NCI-H345 treated with DMSO at 0.1 percent for 48 hours (cell line): ENCODE results near the gene TUBA1B.
"Not testable (repeated sequence)": the region's sequence is repeated elsewhere in the genome, so short reads cannot be mapped to it uniquely, and the experiment has no call there.

Experiments
- DNase-seq: peaks from one replicate; lab custom pipeline; 2025; ENCODE audit not compliant: unreplicated experiment; lab: John Stamatoyannopoulos, UW

TUBA1B gene

DNA sequence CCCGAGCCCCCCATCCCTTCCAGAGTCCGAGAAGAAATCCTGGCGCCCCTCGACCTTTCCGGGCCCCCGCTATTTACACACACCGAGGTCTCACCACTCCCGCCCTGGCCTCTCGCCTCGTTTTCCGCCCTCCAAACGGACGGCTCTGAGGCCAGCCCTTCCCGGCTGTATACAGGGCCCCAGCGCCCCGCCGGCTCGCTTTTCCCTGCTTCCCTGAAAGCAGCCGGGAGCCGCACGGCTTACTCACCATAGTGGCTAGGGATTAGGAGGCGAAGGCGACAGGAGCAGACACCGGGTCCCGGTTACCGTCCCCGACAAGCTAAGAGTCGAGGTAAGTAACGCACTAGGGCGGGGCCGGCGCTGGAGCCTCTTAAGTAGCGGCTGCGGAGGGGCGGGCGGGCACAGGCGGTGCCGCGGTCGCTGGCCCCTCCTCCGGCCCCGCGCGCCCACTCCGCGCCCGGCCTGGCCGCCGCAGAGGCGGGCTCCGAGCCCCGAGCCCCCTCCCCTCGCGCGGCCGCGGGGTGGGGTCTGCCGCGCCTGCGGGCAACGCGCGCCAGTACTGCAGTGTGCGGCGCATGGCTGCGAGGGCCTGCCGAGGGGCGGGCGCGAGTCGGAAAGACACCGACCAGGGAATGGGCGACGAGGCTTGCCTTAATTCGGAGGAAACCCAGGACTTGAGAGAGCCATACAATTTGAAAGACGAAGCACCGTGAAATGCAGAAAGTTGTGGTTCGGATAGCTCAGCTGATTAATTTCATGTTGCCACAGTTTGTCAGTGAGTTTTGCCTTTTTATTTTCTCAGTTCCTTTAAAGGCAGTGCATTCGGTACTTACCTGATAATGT lies at the start of gene TUBA1B:
Gene TUBA1B (minus strand): TSS at position 345 of the 843 bp plus-strand sequence. CDS start 95 bp downstream, at position 250.
- DNase-seq: peak; percentile 34

DNA sequence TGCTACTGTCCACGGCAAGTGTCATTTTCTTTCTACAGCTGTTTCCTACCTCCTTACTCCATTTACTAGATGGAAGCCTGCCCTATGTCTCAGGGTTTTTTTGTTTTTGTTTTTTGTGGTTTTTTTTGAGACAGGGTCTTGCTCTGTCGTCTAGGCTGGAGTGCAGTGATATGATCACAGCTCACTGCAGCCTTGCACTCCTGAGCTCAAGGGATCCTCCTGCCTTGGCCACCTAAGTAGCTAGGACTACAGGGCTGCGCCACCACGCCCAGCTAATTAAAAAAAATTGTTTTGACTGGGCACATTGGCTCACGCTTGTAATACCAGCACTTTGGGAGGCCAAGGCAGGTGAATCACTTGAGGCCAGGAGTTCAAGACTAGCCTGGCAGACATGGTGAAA lies 43.0 kb upstream of the TUBA1B start:
- no peak for DNase-seq

DNA sequence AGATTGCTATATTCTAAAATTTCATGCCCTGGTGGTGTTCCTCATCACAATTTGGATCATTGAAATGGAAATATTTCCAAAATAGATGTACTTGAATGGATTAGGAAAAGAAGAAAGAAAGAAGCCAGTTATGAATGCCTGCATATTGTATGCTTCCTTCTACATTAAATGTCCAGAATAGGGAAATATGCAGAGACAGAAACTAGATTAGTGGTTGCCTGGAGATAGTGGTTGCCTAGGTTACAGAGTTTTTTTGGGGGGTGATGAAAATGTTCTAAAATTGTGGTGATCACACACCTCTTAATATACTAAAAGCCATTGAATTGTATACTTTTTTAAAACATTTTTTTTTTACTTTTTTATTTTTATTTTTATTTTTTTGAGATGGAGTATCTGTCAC lies 39.7 kb upstream of the TUBA1B start:
- no peak for DNase-seq

DNA sequence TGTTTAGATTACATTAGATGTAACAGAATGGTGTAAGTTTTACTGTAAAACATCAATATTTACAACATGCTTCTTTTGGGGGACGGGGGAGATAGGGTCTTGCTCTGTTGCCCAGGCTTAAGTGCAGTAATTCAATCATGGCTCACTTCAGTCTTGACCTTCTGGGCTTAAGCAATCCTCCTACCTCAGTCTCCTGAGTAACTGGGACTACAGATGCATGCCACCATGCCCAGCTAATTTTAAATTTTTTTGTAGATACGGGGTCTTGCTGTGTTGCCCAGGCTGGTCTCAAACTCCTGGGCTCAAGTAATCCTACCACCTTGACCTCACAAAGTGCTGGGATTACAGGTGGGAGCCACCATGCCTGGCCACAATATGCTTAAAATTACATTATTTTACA lies 33.9 kb upstream of the TUBA1B start:
- DNase-seq: no peak

DNA sequence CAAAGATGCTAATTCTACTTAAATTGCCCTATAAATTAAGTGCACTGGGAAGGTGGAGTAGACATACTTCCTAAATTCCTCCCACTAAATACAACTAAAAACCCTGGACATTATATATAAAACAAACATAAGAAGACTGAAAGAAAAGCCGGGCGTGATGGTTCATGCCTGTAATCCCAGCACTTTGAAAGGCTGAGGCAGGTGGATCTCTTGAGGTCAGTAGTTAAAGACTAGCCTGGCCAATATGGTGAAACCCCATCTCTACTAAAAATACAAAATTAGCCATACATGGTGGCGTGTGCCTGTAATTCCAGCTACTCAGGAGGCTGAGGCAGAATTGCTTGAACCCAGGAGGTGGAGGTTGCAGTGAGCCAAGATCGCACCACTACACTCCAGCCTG lies 30.7 kb upstream of the TUBA1B start:
- not testable (repeated sequence) for DNase-seq

DNA sequence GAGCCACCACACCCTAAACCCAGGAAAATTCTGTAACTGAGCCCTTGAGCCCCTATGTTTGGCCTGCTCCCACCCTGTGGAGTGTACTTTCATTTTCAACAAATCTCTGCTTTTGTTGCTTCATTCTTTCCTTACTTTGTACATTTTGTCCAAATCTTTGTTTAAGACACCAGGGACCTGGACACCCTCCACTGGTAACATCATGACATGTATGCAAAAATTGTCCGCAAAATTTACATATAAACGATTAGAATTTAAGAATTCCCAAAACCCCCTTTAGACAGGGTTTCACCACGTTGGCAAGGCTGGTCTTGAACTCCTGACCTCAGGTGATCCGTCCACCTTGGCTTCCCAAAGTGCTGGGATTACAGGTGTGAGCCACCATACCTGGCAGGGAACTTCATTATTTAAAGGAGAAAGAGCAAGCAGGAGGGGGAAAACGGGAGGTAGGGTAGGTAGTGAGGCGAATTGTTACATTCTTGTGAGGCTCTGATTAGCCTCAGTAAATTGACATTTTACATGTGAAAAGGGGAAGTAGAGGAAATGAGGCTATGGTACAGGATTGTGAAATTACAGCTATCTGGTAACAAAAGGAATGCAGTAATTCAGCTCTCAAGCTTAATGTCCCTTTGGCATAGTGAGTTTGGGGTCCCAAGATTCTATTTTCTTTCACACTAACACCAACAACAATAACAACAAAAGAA lies 30.0 kb upstream of the TUBA1B start:
- DNase-seq: no peak

DNA sequence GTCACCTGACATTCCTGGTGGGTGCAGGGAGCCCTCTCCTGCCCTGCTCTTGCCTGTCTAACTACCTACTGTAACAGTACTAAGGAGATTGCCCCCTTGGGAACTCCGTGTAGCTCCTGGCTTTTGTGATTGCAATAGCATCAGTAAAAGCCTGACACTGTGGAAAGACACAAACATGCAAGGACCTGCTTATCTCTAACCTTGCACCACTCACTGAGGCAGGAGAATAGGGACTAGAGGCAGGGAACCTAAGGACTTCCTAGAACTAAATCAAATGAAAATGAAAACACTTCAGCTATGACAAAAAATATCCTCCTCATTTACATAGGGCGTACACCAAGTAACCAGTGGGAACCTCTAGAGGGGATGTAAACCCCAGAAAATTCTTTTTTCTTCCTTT lies 29.2 kb upstream of the TUBA1B start:
- no peak for DNase-seq

DNA sequence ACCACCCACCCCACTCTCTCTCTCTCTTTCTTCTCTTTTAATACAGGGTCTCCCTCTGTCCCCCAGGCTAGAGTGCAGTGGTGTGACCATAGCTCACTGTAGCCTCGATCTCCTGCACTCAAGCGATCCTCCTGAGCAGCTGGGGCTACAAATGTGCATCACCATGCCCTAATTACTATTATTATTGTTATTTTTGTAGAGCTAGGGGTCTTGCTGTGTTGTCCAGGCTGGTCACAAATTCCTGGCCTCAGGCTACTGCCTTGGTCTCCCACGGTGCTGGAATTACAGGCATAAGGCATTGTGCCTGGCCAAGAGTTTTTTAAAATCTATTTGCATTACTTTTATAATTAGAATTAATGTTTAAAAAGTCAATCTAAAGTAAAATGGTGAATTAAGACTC lies 23.0 kb upstream of the TUBA1B start:
- no peak for DNase-seq

DNA sequence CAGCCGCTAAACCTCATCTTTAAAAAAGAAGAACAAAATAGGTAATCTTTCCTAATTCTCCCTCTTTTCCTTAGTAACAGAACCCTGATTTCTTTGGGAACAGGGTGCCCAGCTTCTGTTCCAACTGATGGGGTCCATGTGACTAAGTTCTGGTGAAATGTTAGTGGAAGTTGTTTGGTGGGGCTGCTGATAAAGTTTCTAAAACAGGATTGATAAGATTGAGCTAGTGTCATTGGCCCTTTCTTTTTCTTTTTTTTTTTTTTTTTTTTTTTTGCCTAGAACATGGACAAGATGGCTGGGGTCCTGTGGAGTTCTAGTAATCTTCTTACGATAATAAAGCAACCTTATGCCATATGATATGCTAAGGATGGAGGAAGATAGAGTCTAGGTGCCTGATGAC lies 16.2 kb upstream of the TUBA1B start:
- DNase-seq: no peak

DNA sequence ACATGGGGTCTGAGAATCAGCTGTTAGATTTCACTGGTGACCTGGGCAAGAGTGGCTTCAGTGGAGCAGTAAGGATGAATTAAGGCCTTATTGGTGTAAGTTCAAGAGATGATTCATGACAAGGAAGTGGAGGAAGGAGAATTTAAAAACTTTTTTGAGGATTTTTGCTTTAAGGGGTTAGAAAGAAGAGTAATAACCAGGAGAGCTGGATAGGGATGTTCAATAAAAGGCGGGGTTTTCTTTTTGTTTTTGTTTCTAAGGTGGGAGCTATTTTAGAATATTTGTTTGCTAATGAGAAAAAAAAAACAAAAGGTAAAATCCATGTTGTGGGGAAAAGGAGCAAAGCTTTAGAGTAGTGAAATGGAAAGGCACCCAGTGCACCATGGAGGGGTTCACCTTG lies 15.2 kb upstream of the TUBA1B start:
- DNase-seq: no peak

DNA sequence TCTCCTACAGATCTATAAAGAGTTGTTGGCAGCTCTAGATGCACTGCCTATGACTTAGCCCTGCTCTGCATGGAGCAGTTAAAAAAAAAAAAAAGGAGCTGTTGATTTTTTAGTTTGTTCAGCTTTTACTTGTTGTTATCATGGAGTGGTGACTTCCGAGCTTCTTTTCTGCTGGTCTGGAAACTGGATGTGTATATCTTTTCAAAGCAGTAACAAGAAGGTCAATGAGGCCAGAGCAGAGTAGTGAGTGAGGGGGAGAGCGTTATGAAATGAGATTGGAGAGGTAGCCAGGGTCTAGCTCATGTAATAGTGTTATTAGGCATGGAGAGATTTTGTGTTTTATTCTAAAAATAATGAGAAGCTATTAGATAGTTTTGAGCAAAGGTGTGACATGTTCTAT lies 13.2 kb upstream of the TUBA1B start:
- DNase-seq: no peak

DNA sequence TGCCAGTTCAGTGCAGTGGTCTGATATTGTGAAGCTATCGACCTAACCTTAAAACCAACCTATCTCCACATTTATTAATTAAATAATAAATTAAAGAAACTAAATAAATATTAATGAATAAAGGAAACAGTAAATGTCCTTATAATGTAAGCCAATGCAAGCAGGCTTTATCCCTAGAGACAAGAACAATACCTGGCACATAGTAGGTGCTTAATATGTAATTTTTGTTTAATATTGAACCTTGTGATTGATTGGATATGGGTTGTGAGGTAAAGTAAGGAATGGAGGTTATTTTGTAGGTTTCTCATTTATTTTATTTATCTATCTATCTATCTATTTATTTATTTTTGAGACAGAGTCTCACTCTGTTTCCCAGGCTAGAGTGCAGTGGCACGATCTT lies 7.8 kb upstream of the TUBA1B start:
- no peak for DNase-seq

DNA sequence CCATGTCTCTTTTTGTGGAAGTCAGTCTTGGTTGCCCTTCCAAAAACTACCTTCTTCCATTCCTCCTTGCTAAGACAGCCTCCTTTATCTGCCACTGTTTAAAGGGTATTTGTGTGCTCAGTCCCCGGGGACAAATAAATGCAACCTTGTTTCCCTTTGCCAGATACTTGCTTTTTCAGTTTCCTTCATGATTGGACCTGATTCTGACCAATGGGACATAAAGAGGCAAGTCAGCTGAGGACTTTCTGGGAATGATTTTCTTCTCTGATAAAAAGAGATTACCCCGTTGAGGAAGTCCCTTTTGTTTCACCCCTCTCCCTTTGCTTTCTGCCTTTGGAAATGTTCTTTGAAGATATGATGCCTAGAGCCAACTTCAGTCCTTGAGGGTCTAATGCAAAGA lies 7.4 kb upstream of the TUBA1B start:
- DNase-seq: no peak

DNA sequence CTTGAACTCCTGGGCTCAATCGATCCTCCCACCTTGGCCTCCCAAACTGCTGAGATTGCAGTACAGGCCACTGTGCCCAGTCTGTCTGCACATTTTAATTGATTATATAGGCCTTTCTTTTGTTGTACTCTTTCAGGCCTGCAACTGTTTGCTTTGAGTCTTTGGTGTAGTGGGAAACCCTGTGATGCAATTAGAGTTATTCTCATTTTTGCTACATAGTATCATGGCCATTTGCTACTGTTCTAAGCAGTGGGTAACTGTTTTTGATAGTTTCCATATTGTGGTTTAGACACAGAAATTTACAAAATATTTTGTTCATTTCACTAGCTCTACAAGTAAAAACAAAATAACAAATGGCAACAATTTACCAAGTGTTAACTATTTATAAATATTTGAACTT lies 6.3 kb upstream of the TUBA1B start:
- no peak for DNase-seq

DNA sequence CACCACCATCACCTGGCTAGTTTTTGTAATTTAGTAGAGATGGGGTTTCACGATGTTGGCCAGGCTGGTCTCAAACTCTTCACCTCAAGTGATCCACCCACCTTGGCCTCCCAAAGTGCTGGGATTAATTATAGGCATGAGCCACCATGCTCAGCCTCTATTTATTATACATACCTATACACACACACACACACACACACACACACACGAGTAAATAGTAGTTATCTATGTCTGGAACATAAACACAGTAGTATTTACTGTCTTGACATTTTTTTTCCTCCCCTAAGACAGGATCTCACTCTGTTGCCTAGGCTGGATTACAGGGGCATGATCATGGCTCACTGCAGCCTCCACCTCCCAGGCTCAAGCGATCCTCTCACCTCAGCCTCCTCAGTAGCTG lies 5.8 kb upstream of the TUBA1B start:
- not testable (repeated sequence) for DNase-seq

DNA sequence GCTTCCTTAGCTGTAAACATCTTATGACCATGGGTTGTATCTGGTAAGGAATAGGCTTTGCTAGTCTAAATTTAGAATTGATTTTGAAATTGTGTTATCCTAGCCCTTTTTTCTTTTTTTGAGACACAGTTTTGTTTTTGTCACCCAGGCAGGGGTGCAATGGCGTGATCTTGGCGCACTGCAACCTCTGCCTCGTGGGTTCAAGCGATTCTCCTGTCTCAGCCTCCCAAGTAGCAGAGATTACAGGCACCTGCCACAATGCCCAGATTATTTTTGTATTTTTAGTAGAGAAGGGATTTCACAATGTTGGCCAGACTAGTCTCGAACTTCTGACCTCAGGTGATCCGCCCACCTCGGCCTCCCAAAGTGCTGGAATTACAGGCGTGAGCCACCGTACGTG lies 2.4 kb upstream of the TUBA1B start:
- DNase-seq: no peak

DNA sequence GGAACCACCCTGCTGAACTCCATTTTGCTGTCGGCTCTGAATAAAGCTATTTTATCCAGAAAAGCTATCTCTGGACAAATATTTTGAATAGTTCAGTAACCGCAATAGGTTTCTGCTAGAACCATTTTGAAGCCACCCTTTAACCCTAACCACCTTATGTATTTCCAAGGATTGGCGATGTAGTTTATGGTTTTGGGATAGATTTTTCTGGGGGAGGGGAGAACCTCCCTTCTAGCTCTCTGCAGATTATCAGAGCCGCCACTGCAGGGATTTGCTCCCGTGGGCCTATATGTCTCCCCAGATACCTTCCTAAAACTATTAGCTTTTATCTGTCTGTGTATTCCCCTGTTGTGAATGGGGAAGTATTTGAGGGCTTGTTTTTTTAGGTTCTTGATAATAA lies 1.8 kb upstream of the TUBA1B start:
- DNase-seq: no peak

DNA sequence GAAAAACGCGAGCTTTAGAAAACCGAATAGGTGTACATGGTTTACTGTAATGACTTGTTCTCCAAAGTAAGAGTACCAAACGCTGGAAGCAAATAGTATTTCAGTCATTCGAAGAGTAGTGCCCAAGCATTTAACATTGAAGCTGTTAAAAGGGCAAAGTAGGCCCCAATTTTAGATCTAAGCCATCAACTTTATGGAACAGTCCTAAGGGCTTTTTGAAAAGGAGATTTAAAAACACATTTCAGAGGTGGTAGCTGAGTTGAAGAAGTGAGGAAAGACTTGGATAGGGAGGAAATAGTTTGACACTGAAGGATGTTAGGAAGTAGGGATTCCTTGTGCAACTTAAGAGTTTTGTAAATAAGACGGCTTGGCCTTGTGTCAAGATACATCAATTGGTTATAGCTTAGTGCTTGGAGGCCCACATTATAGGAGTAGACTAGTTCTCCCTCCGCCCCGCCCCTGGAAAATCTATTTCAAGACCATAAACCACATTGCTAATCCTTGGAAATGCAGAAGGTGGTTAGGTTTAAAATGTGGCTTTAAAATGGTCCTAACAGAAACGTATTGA lies 783 bp upstream of the TUBA1B start:
- DNase-seq: no peak

DNA sequence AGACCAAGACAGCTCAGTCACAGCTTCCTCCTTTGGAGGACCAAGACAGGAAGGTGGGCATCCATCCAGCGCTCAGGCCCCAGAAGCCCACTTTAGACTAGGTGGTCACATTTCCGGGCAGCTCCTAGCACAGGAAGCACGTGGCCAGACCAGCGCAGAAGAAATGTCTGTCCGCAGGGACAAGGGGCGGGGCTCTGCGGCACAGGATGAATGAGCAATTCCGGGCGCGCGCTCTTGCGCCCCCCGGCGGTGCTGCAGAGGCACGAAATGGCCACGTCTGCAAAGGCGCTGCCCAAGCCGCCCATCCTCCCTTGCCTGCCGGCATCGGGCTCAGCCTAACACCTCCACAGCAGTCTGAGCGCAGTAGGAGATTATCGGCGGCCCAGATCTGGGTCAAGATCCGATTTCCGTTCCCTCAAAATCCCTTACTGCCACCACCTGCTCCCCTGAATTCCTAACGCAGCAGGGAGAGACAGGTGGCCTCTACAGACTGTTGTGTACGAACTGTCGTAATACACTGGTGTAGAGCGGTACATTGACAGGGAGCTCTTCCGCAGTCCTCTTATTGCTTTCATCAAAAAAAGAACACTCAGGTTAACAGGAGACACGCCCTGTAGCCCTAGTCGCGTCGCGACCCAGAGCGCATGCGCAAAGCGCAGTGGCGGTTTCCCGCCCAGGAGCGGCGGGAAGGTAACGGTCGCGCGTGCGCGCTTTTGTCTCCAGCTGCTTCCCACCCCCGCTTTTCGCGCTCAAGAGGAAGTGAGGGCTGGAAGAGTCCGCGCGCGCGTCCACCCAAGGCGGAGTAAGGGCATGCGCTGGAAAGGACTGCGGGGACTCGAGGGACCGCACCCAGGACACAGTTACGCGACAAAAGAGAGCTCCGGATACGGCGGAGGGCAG lies 794 bp downstream of the TUBA1B start:
- DNase-seq: no peak

DNA sequence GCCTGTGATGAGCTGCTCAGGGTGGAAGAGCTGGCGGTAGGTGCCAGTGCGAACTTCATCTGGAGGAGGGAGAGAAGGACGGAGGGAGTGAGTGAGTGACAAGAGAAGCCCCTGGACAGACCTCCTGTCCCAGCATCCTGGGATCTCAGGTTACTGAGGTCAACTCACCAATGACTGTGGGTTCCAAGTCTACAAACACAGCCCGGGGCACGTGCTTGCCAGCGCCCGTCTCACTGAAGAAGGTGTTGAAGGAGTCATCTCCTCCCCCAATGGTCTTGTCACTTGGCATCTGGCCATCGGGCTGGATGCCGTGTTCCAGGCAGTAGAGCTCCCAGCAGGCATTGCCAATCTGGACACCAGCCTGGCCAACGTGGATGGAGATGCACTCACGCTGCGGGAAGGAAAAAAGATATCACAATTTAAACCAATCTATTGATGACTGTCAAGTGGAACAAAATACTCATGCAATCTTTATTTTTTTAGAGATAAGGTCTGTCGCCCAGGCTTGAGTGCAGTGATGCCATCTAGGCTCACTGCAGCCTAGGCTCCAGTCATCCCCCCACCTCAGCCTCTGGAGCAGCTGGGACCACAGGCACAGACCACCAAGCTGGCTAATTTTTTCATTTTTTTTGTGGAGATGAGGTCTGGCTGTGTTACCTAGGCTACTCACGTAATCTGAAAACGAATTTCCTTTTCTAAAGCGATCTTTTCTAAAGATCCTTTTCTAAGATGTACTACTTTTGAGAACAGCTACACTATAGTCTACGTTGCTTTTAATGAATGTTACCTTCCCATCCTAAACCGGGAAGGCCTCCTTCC lies 1.7 kb downstream of the TUBA1B start:
- DNase-seq: no peak
